ENCODE data around the gene MRPL39.

GRCh38 chr21:25649146-25649545, 41.9 kb upstream of the MRPL39 start:
- TF ChIP-seq CTCF (IDR thresholded peaks at IDR 0.05; ENCODE audit: low read depth, low read length, poor library complexity, severe bottlenecking): no peak
- no peak for TF ChIP-seq EZH2phosphoT487 (IDR thresholded peaks at IDR 0.05; ENCODE audit: borderline replicate concordance, low read length)
